ENCODE results near the gene OR52N2. TPM values are rescaled to one million over a fixed set of nuclear protein-coding genes. Genes with fewer than 3 reads are reported as not detected.

Gene OR52N2
- total RNA-seq, result not detected
- long read RNA-seq, result 0 reads

GRCh38 chr11:5808500-5809121 is at the start of gene OR52N2:
Gene OR52N2 (plus strand): TSS chr11:5808924. CDS start chr11:5820336, 11,412 bp downstream.
- ATAC-seq (peak; percentile 93), DNase-seq (peak; percentile 52)
- intact Hi-C loops (cut with micrococcal nuclease), result no loop called here

- no peak for DNase-seq
- intact Hi-C loops (cut with micrococcal nuclease), result no loop called here
- ATAC-seq, result no peak
Measured at GRCh38 chr11:5767056-5767455, 41.7 kb upstream of the OR52N2 start.

GRCh38 chr11:5783255-5783654 is 25.5 kb upstream of the OR52N2 start, which contains the start of gene OR52N5:
Gene OR52N5 (minus strand): TSS chr11:5783355. CDS start chr11:5778634, 4,721 bp downstream.
- ATAC-seq, result no peak
- DNase-seq, result no peak
- intact Hi-C loops (cut with micrococcal nuclease), result no loop called here

GRCh38 chr11:5791165-5791564 is 17.6 kb upstream of the OR52N2 start, which contains the start of gene OR52N1:
Gene OR52N1 (minus strand): TSS chr11:5791265. CDS start chr11:5788816, 2,449 bp downstream.
- ATAC-seq (no peak), DNase-seq (no peak)
- intact Hi-C loops (cut with micrococcal nuclease), result no loop called here

- DNase-seq, result no peak
- intact Hi-C loops (cut with micrococcal nuclease), result no loop called here
- no peak for ATAC-seq
Measured at GRCh38 chr11:5796541-5796940, 12.2 kb upstream of the OR52N2 start.

GRCh38 chr11:5803982-5804381 is 4.7 kb upstream of the OR52N2 start:
- ATAC-seq (no peak), DNase-seq (no peak)
- intact Hi-C loops (cut with micrococcal nuclease), result no loop called here

- intact Hi-C loops (cut with micrococcal nuclease), result no loop called here
- DNase-seq, result no peak
- ATAC-seq, result no peak
Measured at GRCh38 chr11:5807580-5807979, 1.1 kb upstream of the OR52N2 start.

GRCh38 chr11:5809122-5809519 is 397 bp downstream of the OR52N2 start:
- no peak for ATAC-seq
- DNase-seq, result no peak
- intact Hi-C loops (cut with micrococcal nuclease), result no loop called here

GRCh38 chr11:5809905-5810795 is 1.4 kb downstream of the OR52N2 start:
- DNase-seq (no peak), ATAC-seq (no peak)
- intact Hi-C loops (cut with micrococcal nuclease), result loop anchor here (2.0 kb wide), 1 partner anchor 333 kb away; no protein-coding TSS in a partner anchor

GRCh38 chr11:5815534-5815933 is 6.8 kb downstream of the OR52N2 start:
- ATAC-seq, result no peak
- intact Hi-C loops (cut with micrococcal nuclease), result no loop called here
- no peak for DNase-seq

- DNase-seq (no peak), ATAC-seq (no peak)
- intact Hi-C loops (cut with micrococcal nuclease), result no loop called here
Measured at GRCh38 chr11:5818245-5818886, 9.6 kb downstream of the OR52N2 start.

GRCh38 chr11:5831196-5831829 is 22.6 kb downstream of the OR52N2 start:
- intact Hi-C loops (cut with micrococcal nuclease), result no loop called here
- DNase-seq (no peak), ATAC-seq (no peak)

- ATAC-seq, result no peak
- intact Hi-C loops (cut with micrococcal nuclease), result no loop called here
Measured at GRCh38 chr11:5833446-5833845, 24.7 kb downstream of the OR52N2 start.

GRCh38 chr11:5837695-5838094 is 29.0 kb downstream of the OR52N2 start:
- DNase-seq (no peak), ATAC-seq (no peak)
- intact Hi-C loops (cut with micrococcal nuclease), result no loop called here

More at GRCh38 chr11:5833446-5833845, 24.7 kb downstream of the OR52N2 start:
- no peak for DNase-seq

GRCh38 chr11:5841797-5842196 is 33.1 kb downstream of the OR52N2 start, which contains the start of gene OR52E6:
Gene OR52E6 (minus strand): TSS chr11:5841897. CDS start chr11:5841897, 0 bp downstream.
- no peak for DNase-seq
- intact Hi-C loops (cut with micrococcal nuclease), result no loop called here
- no peak for ATAC-seq

- intact Hi-C loops (cut with micrococcal nuclease), result no loop called here
- DNase-seq, result no peak
Measured at GRCh38 chr11:5846701-5847100, 38.0 kb downstream of the OR52N2 start.

GRCh38 chr11:5847711-5848110 is 39.0 kb downstream of the OR52N2 start:
- DNase-seq, result no peak
- intact Hi-C loops (cut with micrococcal nuclease), result no loop called here
- no peak for ATAC-seq

More at GRCh38 chr11:5846701-5847100, 38.0 kb downstream of the OR52N2 start:
- ATAC-seq, result no peak

- intact Hi-C loops (cut with micrococcal nuclease), result no loop called here
- no peak for DNase-seq
- no peak for ATAC-seq
Measured at GRCh38 chr11:5851002-5851401, 42.3 kb downstream of the OR52N2 start.

- DNase-seq, result no peak
- intact Hi-C loops (cut with micrococcal nuclease), result no loop called here
Measured at GRCh38 chr11:5857590-5857989, 48.9 kb downstream of the OR52N2 start, which contains the start of gene OR52E8. Gene OR52E8 (minus strand): TSS chr11:5857690. CDS start chr11:5857690, 0 bp downstream.

More at GRCh38 chr11:5857590-5857989, 48.9 kb downstream of the OR52N2 start, which contains the start of gene OR52E8:
- ATAC-seq, result no peak
